HG03571 (cell line): ENCODE measurements around the gene OR13C8.
"Not testable (repeated sequence)": the region's sequence is repeated elsewhere in the genome, so short reads cannot be mapped to it uniquely, and the experiment has no call there.

ENCODE experiments used
- ATAC-seq: cut with Tn5 transposase; IDR thresholded peaks from one replicate; pipeline ENCODE4 v1.9.1; 2021; ENCODE audit not compliant: unreplicated experiment

The OR13C8 gene, protein sequence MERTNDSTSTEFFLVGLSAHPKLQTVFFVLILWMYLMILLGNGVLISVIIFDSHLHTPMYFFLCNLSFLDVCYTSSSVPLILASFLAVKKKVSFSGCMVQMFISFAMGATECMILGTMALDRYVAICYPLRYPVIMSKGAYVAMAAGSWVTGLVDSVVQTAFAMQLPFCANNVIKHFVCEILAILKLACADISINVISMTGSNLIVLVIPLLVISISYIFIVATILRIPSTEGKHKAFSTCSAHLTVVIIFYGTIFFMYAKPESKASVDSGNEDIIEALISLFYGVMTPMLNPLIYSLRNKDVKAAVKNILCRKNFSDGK

DNA sequence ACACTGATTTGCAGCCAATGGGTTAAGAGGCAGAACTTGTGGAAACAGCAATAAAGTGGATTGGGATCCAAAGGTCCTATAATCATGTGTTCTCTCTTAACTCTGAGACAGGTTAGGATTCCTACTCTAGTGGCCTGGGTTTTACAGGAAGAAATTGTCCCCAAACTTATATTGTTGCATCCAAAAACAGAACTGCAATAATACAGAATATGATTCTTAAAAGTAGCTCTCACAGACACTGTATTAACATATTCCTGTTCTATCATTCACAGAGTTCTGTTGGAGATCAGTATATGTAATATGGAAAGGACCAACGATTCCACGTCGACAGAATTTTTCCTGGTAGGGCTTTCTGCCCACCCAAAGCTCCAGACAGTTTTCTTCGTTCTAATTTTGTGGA, at the start of gene OR13C8:
Gene OR13C8, plus strand, starts transcription at position 301 of the 400 bp plus-strand sequence. Its CDS starts 0 bp downstream, at position 301.
- ATAC-seq = no peak

- ATAC-seq = not testable (repeated sequence)
Observed at GRCh38 chr9:104520241-104520640, 48.7 kb upstream of the OR13C8 start.

GRCh38 chr9:104527109-104527508, 41.9 kb upstream of the OR13C8 start, which contains the start of gene OR13C4:
TSS of gene OR13C4 (minus strand) at chr9:104527209. CDS start at chr9:104527209, 0 bp downstream.
- ATAC-seq = no peak

- no peak for ATAC-seq
Observed at GRCh38 chr9:104536756-104537155, 32.2 kb upstream of the OR13C8 start, which contains the start of gene OR13C3. TSS of gene OR13C3 (minus strand) at chr9:104536856. CDS start at chr9:104536723, 133 bp downstream.

GRCh38 chr9:104539275-104539674, 29.7 kb upstream of the OR13C8 start:
- ATAC-seq = no peak

GRCh38 chr9:104544644-104545043, 24.3 kb upstream of the OR13C8 start:
- no peak for ATAC-seq

- ATAC-seq = no peak
Observed at GRCh38 chr9:104553261-104553660, 15.7 kb upstream of the OR13C8 start.

DNA sequence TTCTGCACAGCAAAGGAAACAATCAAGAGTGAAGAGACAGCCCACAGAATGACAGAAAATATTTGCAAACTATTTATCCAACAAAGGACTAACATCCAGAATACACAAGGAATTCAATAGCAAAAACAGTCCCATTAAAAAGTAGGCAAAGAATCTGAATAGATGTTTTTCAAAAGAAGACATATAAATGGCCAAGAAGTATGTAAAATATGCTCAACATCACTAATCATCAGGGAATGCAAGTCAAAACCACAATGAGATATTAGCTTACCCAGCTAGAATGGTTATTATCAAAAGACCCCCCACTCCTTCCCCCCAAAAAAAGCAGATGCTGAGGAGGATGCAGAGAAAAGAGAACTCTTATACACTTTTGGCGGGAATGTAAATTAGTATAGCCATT, 13.4 kb upstream of the OR13C8 start:
- ATAC-seq = no peak

- no peak for ATAC-seq
Observed at GRCh38 chr9:104556830-104557634, 11.9 kb upstream of the OR13C8 start.

DNA sequence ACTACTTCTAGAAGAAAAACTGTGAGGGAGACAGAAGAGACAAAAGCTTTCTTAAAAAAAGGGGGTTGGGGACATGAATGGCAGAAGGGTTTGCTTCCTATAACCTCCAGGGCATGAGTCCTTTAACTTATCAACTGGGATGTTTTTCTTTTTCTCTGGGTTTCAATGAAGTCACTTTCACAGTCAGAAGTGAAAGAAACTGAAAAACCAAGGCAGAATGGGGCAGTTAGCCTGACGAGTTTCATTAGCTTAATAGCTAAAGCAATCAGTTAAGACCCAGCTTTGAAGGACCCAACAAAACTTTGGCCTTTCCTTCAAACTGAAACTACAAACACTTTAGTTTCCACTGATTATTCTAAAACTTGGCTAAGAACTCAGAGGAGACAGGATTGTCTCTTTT, 4.6 kb upstream of the OR13C8 start:
- ATAC-seq = no peak

GRCh38 chr9:104572612-104573011, 3.6 kb downstream of the OR13C8 start:
- ATAC-seq = no peak

DNA sequence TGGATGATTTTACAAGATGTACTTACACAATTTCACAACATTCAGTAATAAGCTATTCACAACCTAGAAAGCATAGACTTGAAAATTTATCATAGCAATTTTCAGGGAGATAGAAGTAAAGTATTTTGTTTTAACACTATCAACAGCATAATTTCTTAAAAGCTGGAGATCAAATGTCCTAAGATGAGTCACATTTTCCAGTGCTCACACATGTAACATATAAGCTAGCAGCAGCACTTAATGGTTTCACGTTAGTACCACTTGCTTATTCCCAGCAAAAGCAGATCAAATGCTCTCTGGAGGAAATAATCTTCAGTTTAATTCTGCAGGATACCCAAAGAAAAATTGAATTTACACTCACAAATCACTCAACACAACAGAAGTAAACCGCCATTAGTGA, 6.5 kb downstream of the OR13C8 start:
- no peak for ATAC-seq

DNA sequence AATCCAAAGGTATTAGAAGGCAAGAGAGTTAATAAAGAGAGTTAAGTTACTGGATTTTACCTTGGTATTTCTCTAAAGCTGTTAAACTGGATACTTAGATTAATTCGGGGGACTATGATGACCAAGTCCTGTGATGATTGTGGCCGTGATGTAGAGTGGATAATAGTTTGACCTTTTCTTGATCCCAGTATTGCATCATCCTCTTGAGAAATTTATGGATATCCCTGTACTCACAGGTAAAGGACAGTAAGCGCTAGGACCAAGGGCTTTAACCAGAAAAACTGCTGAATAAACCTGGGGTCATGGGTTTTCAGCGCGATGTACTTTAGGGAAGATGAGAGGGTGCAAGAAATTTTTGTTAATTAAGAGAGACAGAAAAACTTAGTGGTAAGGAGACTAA, 8.3 kb downstream of the OR13C8 start:
- no peak for ATAC-seq

GRCh38 chr9:104580562-104580961, 11.6 kb downstream of the OR13C8 start:
- ATAC-seq = no peak

DNA sequence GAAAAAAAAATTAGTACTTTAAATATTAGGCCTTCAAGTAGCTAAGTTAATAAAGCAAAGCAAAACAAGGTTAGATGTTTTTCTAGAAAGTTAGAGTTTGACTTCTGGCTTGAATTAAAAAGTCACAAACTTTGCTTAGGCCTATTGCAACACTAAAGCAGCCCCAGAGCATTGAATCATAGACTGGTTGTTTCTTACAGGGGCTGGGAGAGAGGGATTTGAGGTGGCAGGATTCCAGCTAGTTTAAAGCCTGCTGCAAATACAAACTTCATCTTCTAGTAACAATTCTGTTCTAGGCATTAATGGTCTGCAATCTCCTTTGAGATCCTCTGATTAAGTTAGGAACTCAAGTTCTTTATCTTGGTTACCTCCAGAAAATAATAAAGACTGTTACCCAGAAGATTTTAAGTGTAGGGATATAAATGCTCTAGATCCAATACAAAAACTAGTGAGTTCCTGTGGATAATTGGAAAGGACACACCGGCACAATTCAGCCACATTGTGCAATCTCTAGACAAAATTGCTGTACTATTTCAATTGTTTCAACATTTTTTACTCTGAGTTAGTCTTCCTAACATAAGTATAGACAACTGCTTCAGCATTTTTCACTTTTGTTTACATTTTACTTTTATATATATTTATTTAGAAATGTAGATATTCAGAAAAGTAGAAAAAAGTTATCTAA, 17.7 kb downstream of the OR13C8 start:
- ATAC-seq = no peak

DNA sequence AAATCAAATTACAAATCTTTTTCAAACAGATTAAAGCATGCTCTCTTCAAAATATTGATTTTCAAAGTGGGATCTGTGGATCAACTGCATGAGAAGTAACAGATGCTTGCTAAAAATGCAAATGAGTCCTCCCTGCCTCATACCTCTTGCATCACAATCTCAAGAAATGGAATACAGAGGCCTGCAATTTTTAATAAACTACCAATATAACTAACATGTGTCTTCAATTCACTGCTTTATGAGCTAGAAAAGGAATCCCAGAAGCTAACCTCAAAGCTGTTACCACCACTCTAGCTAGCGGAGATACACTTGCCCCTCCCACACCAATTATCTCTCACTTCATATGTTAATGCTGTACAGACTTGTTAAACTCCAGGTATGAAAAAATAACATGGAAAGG, 20.7 kb downstream of the OR13C8 start:
- no peak for ATAC-seq

DNA sequence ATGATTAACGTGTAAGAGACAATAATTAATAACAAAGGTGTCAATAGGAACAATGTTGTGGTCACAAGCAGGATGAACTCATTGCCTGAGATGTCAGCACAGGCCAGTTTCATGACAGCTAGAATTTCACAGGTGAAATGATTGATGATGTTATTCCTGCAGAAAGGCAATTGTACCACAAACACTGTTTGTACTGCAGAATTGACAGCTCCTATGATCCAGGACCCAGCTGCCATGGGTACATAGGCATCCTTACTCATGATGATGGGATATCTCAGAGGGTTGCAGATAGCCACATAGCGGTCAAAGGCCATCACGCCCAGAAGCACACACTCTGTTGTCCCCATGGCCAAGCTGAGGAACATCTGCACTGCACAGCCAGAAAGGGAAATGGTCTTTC, 29.8 kb downstream of the OR13C8 start:
- ATAC-seq = not testable (repeated sequence)

DNA sequence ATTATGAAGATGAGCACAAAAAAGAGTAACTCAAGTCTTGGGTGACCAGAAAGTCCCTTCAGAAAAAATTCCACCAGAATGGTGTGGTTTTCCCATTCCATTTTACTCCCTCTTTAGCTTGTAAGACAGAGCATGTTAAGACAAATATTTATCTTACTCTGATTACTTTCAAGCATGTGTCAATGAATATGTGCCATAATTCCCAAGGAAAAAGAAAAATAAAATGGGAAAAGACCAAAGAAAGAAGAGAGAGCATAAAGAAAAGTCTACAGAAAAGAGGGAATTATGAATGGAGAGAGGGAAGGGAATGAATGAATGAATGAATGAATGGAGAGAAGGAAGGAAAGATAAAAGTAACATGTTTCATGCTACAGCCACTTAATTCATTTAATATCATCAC, 30.3 kb downstream of the OR13C8 start, which contains the start of gene OR13C5:
Gene OR13C5, minus strand, starts transcription at position 101 of the 400 bp plus-strand sequence. Its CDS starts 0 bp downstream, at position 101.
- not testable (repeated sequence) for ATAC-seq

DNA sequence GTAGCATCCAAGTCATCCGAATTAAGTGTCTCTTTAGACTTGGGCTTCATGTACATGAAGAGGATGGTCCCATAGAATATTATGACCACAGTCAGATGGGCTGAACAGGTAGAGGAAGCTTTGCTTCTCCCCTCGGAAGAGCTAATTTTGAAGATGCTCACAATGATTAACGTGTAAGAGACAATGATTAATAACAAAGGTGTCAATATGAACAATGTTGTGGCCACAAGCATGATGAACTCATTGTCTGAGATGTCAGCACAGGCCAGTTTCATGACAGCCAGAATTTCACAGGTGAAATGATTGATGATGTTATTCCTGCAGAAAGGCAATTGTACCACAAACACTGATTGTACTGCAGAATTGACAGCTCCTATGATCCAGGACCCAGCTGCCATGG, 35.8 kb downstream of the OR13C8 start:
- peak; percentile 68 for ATAC-seq

- ATAC-seq = not testable (repeated sequence)
Observed at GRCh38 chr9:104605527-104605926, 36.6 kb downstream of the OR13C8 start, which contains the start of gene OR13C2. TSS of gene OR13C2 (minus strand) at chr9:104605627. CDS start at chr9:104605627, 0 bp downstream.

GRCh38 chr9:104606152-104606551, 37.2 kb downstream of the OR13C8 start:
- no peak for ATAC-seq
